Caco-2 (cell line): ENCODE measurements around the gene PPP2R5C. TPM values are rescaled to one million over a fixed set of nuclear protein-coding genes. Genes with fewer than 3 reads are reported as not detected.
"Not testable (repeated sequence)": the region's sequence is repeated elsewhere in the genome, so short reads cannot be mapped to it uniquely, and the experiment has no call there.

Experiments used
- BruUV-seq: library from RNA; stranded (reverse); fragments of 400-500 nt; replicated peaks from 2 replicates; lab custom pipeline; 2021; lab: Mats Ljungman, UMichigan
- CTCF ChIA-PET: fragments of 300-600 bp; sonication (Branson Sonifier 250); formaldehyde crosslinking; loops from one replicate; lab custom pipeline; 2022; ENCODE audit warnings: antibody characterized with exemption; lab: Charles Lee
- POLR2A ChIA-PET: fragments of 300-600 bp; sonication (Branson Sonifier 250); formaldehyde crosslinking; loops from one replicate; lab custom pipeline; 2022; ENCODE audit warnings: antibody characterized with exemption; lab: Charles Lee
- DNase-seq, 2 experiments: peaks; one replicate each; pipeline versions ENCODE4 v3.0.0 to v3.0.0-alpha.2; 2020 to 2022
- H3K27me3 ChIP-seq: replicated peaks from 2 replicates; pipeline ENCODE4 v1.6.0; 2011; ENCODE audit warnings: low read length; ENCODE audit not compliant: control insufficient read depth, insufficient read depth
- H3K36me3 ChIP-seq: 2 replicates; pipeline ENCODE4 v1.5.1; 2011; ENCODE audit warnings: low read length; ENCODE audit not compliant: control insufficient read depth, insufficient read depth
- H3K4me1 ChIP-seq: fragments of 250-450 bp; sonication (Bioruptor Pico); 2 replicates; pipeline ENCODE4 v1.5.1; 2020; ENCODE audit warnings: mild to moderate bottlenecking
- H3K4me3 ChIP-seq: 2 replicates; pipeline ENCODE4 v1.5.1; 2011; ENCODE audit warnings: low read depth, mild to moderate bottlenecking, control low read depth, low read length
- H3K9me3 ChIP-seq: fragments of 250-450 bp; sonication (Bioruptor Pico); 2 replicates; pipeline ENCODE4 v1.5.1; 2020; ENCODE audit warnings: mild to moderate bottlenecking, moderate library complexity
- H3K27ac Mint-ChIP-seq: one replicate; pipeline ENCODE4 v1.8.0; 2022; ENCODE audit warnings: mixed read lengths; ENCODE audit not compliant: unreplicated experiment
- H3K27me3 Mint-ChIP-seq: one replicate; pipeline ENCODE4 v1.8.0; 2022; ENCODE audit warnings: mixed read lengths; ENCODE audit not compliant: insufficient read depth, unreplicated experiment
- H3K36me3 Mint-ChIP-seq: one replicate; pipeline ENCODE4 v1.8.0; 2022; ENCODE audit warnings: mild to moderate bottlenecking, mixed read lengths; ENCODE audit not compliant: insufficient read depth, unreplicated experiment
- H3K4me1 Mint-ChIP-seq: one replicate; pipeline ENCODE4 v1.8.0; 2022; ENCODE audit warnings: low read depth, mixed read lengths; ENCODE audit not compliant: unreplicated experiment
- H3K4me3 Mint-ChIP-seq: one replicate; pipeline ENCODE4 v1.8.0; 2022; ENCODE audit warnings: mild to moderate bottlenecking, moderate library complexity, mixed read lengths; ENCODE audit not compliant: unreplicated experiment
- H3K9me3 Mint-ChIP-seq: one replicate; pipeline ENCODE4 v1.8.0; 2022; ENCODE audit warnings: mixed read lengths; ENCODE audit not compliant: unreplicated experiment
- intact Hi-C: fragments of 100-400 bp; cut with micrococcal nuclease; formaldehyde crosslinking; loops from one replicate; pipeline ENCODE4 v1.10.0; 2022; ENCODE audit not compliant: unreplicated experiment
- total RNA-seq: library from RNA; stranded (reverse); gene quantifications from 2 replicates; pipeline ENCODE4 v1.2.3, GENCODE V29; 2022
- TF ChIP-seq, protein P1 (sequence below), 2 experiments: fragments of 200-600 bp in 1 of 2; IDR thresholded peaks; 1 replicate in 1 of 2; 2 replicates in 1 of 2; pipeline versions ENCODE4 v1.5.1 to v1.8.0; 2011 to 2022; ENCODE audit warnings: antibody characterized with exemption in 1 of 2, control low read depth in 1 of 2, inconsistent platforms in 1 of 2, low read depth in 1 of 2, low read length in 1 of 2, mild to moderate bottlenecking in 1 of 2, moderate library complexity in 1 of 2; ENCODE audit not compliant: insufficient read depth in 1 of 2, severe bottlenecking in 1 of 2, unreplicated experiment in 1 of 2

PPP2R5C gene
- total RNA-seq, 1 experiment from 2014 or later: 97.5 TPM

DNA sequence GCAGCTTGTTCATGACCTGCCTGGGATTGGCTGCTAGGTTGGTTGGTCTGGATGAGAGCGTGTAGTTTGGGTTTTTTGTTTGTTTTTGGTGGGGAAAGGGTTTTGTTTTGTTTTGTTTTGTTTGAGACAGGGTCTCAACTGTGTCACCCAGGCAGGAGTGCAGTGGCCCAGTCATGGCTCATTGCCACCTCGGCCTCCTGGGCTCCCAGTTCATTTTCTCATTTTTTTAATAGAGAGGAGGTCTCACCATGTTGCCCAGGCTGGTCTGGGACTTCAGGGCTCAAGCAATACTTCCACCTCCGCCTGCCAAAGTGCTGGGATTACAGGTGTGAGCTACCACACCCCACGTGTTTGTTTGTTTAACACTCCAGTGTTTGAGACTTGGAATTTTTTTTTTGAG lies 206.7 kb downstream of the PPP2R5C start:
- no peaks in the 10 kb centered on the region for H3K9me3 Mint-ChIP-seq

DNA sequence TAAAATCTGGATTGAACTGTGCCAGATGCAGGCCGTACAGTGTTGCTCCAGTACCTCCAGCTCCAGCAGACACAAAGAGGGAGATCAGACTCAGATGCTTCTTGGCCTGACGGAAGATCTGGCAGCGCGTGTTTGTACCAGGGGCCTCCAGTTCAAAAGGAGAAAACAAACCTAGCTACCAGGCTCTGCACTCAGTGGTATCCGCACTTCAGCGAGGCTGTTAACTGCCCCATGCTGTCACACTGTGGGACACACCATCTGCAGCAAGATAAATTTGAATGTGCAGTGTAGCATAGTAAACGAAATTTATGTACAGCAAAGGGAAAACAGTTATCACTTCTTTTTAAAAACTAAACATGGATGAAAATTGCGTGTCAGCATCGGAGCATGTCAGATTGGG lies 208.0 kb downstream of the PPP2R5C start:
- H3K4me3 Mint-ChIP-seq: no peak overlapping the region
- ChIA-PET POLR2A (no interaction called here), CTCF (no interaction called here)
- H3K27ac Mint-ChIP-seq: no peak overlapping the region
- TF ChIP-seq, protein P1, sequence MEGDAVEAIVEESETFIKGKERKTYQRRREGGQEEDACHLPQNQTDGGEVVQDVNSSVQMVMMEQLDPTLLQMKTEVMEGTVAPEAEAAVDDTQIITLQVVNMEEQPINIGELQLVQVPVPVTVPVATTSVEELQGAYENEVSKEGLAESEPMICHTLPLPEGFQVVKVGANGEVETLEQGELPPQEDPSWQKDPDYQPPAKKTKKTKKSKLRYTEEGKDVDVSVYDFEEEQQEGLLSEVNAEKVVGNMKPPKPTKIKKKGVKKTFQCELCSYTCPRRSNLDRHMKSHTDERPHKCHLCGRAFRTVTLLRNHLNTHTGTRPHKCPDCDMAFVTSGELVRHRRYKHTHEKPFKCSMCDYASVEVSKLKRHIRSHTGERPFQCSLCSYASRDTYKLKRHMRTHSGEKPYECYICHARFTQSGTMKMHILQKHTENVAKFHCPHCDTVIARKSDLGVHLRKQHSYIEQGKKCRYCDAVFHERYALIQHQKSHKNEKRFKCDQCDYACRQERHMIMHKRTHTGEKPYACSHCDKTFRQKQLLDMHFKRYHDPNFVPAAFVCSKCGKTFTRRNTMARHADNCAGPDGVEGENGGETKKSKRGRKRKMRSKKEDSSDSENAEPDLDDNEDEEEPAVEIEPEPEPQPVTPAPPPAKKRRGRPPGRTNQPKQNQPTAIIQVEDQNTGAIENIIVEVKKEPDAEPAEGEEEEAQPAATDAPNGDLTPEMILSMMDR (IDR thresholded peaks at IDR 0.05; ENCODE audit: insufficient read depth in 1 of 2, low read depth in 1 of 2, low read length in 1 of 2, severe bottlenecking in 1 of 2, unreplicated experiment in 1 of 2): no peak
- peak in 1 of 2 experiments; percentile 14 for DNase-seq
- no TSS peak for BruUV-seq
- Histone ChIP-seq H3K4me3 (no peak overlapping the region), H3K4me1 (peaks cover 29% of the 10 kb centered on the region), H3K9me3 (no peaks in the 10 kb centered on the region), H3K27me3 (no peaks in the 10 kb centered on the region), H3K36me3 (peaks cover 1% of the 10 kb centered on the region; the same call in 1 of the 2 replicates)
- peaks cover 29% of the 10 kb centered on the region for H3K36me3 Mint-ChIP-seq
- H3K9me3 Mint-ChIP-seq: no peaks in the 10 kb centered on the region
- H3K4me1 Mint-ChIP-seq: peaks cover 7% of the 10 kb centered on the region
- no peaks in the 10 kb centered on the region for H3K27me3 Mint-ChIP-seq
- intact Hi-C loops: loop anchor here (10.0 kb wide), 1 partner anchor 75 kb away; no protein-coding TSS in a partner anchor

More for the DNA sequence above, 206.7 kb downstream of the PPP2R5C start:
- TF ChIP-seq, protein P1 (IDR thresholded peaks at IDR 0.05; ENCODE audit: insufficient read depth in 1 of 2, low read depth in 1 of 2, low read length in 1 of 2, severe bottlenecking in 1 of 2, unreplicated experiment in 1 of 2): no peak
- Histone ChIP-seq H3K36me3 (peaks cover 1% of the 10 kb centered on the region; the same call in 1 of the 2 replicates), H3K4me3 (no peak overlapping the region), H3K4me1 (peaks cover 32% of the 10 kb centered on the region), H3K27me3 (no peaks in the 10 kb centered on the region), H3K9me3 (no peaks in the 10 kb centered on the region)
- CTCF ChIA-PET: no interaction called here
- POLR2A ChIA-PET: no interaction called here
- no peak overlapping the region for H3K4me3 Mint-ChIP-seq
- intact Hi-C loops: loop anchor here (10.0 kb wide), 1 partner anchor 77 kb away; no protein-coding TSS in a partner anchor
- peaks cover 12% of the 10 kb centered on the region for H3K4me1 Mint-ChIP-seq
- H3K27me3 Mint-ChIP-seq: no peaks in the 10 kb centered on the region
- BruUV-seq: no TSS peak
- H3K27ac Mint-ChIP-seq: peak overlapping the region; percentile 50
- DNase-seq: no peak
- H3K36me3 Mint-ChIP-seq: peaks cover 35% of the 10 kb centered on the region

DNA sequence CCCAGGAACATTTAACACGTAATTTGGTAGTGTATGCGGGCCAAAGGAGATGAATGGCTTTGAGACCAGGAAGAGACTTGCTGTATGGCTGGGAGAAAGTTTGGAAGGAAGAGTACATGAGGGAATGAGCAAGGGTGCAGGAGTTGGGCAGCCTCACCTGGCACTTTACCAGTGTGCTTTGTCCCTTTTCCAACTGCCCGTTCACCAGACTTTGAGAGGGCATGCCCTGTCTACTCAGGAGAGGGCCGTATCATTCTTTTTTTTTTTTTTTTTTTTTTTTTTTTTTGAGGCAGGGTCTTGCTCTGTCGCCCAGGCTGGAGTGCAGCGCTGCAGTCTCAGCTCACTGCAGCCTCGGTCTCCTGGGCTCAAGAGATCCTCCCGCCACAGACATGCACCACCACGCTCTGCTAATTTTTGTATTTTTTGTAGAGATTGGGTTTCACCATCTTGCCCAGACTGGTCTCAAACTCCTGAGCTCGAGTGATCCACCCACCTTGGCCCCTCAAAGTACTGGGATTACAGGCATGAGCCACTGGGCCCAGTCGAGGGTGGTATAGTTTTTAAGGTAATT lies 209.4 kb downstream of the PPP2R5C start:
- Mint-ChIP-seq H3K27me3 (no peaks in the 10 kb centered on the region), H3K4me3 (no peak overlapping the region), H3K27ac (no peak overlapping the region), H3K36me3 (peaks cover 34% of the 10 kb centered on the region), H3K9me3 (no peaks in the 10 kb centered on the region), H3K4me1 (peaks cover 7% of the 10 kb centered on the region)
- TF ChIP-seq, protein P1 (IDR thresholded peaks at IDR 0.05; ENCODE audit: insufficient read depth in 1 of 2, low read depth in 1 of 2, low read length in 1 of 2, severe bottlenecking in 1 of 2, unreplicated experiment in 1 of 2): no peak
- CTCF ChIA-PET: no interaction called here
- peaks cover 1% of the 10 kb centered on the region; the same call in 1 of the 2 replicates for H3K36me3 ChIP-seq
- H3K27me3 ChIP-seq: no peaks in the 10 kb centered on the region
- no peak for DNase-seq
- intact Hi-C loops: no loop called here
- no peaks in the 10 kb centered on the region for H3K9me3 ChIP-seq
- no TSS peak for BruUV-seq
- peaks cover 27% of the 10 kb centered on the region for H3K4me1 ChIP-seq
- no peak overlapping the region for H3K4me3 ChIP-seq
- POLR2A ChIA-PET: no interaction called here

DNA sequence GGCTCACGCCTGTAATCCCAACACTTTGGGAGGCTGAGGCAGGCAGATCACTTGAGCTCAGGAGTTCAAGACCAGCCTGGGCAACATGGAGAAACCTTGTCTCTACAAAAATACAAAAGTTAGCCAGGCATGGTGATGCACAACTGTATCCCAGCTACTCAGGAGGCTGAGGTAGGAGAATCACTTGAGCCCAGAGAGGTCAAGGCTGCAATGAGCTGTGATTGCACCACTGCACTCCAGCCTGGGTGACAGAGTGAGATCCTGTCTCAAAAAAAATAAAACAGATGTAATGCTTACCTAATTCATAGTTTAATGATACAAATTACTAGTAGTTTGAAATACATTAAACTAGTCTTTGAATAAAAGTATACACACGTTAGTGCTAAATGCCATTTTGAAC lies 209.9 kb downstream of the PPP2R5C start:
- H3K27me3 ChIP-seq, CTCF ChIA-PET, H3K27ac Mint-ChIP-seq, H3K4me3 Mint-ChIP-seq, H3K36me3 ChIP-seq, BruUV-seq, H3K9me3 Mint-ChIP-seq, intact Hi-C loops, H3K9me3 ChIP-seq, H3K27me3 Mint-ChIP-seq, POLR2A ChIA-PET, H3K4me1 Mint-ChIP-seq, H3K4me3 ChIP-seq: not testable (repeated sequence)
- peaks cover 34% of the 10 kb centered on the region for H3K36me3 Mint-ChIP-seq
- H3K4me1 ChIP-seq: peaks cover 22% of the 10 kb centered on the region
- DNase-seq: peak in 1 of 2 experiments; percentile 1
